NCI-H2171 (cell line): ENCODE measurements around the gene NUMBL.

Experiments
- DNase-seq: peaks from one replicate; lab custom pipeline; 2025; lab: John Stamatoyannopoulos, UW

The NUMBL gene

GRCh38 chr19:40689339-40690049 is 957 bp downstream of the NUMBL start:
- DNase-seq: peak; percentile 18

DNA sequence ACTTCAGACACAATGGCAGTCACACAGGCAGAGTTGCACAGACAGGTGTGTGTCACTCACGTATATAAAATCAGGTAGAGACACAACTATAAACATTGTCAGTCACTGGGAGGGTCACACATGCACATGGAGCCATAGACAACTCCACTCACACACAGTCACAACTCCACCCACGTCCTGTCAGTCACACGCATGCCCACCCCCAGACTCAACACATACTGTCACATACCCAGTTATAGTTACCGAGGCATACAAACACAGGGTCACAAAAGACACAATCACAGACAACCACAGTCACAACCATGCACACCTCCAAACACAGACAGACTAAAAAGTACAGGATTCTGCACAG is 1.5 kb downstream of the NUMBL start:
- DNase-seq: no peak

GRCh38 chr19:40688309-40688708 is 2.1 kb downstream of the NUMBL start:
- no peak for DNase-seq

- DNase-seq: no peak
Observed at GRCh38 chr19:40687525-40688016, 2.9 kb downstream of the NUMBL start.

- DNase-seq: no peak
Observed at GRCh38 chr19:40686882-40687524, 3.4 kb downstream of the NUMBL start.

DNA sequence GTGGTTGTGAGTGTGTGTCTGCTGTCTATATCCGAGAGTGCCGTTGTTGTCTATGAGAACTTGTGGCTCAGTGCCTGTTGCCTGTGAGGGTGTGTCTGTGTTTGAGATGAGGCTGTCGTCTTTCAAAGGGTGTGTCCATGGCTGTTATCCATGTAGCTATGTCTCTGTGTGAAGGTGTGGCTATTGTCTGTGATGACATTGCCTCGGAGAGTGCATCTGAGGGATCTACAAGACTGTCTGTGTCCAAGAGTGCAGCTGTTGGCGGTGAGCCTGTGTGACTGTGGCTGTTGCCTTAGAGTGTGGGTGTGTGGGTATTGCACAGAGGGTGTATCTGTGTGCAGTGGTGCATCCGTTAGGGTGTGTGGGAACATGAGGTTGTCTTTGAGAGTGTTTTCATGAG is 4.9 kb downstream of the NUMBL start:
- no peak for DNase-seq

GRCh38 chr19:40685016-40685526 is 5.4 kb downstream of the NUMBL start:
- DNase-seq: no peak

GRCh38 chr19:40684280-40684679 is 6.2 kb downstream of the NUMBL start:
- no peak for DNase-seq

GRCh38 chr19:40683437-40683836 is 7.0 kb downstream of the NUMBL start:
- DNase-seq: no peak

DNA sequence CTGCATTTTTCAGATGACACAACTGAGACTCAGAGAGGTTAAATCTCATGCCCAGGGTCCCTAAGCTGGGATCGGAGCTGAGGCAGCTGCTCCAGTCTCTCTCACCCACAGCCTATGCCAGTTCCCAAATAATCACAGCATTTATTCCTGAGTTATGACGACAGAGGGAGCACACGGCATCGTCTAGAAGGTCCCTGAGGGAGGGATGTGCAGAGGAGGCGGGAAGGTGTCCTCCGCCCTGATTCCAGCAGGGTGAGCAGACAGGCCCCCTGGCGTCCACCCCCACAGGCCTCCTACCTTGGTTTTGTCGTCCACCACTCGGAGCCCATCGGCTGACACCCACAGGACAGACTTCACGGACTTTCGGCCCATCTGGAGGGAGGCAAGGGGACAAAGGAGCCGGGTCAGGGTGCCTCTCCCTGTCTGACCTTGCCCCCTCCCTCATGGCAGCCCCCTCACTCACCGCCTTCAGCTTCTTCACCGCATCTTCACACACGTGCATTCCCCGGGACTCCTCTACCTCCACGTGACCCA is 8.0 kb downstream of the NUMBL start:
- no peak for DNase-seq

GRCh38 chr19:40681039-40681438 is 9.4 kb downstream of the NUMBL start:
- no peak for DNase-seq

- no peak for DNase-seq
Observed at GRCh38 chr19:40677156-40677555, 13.3 kb downstream of the NUMBL start.

DNA sequence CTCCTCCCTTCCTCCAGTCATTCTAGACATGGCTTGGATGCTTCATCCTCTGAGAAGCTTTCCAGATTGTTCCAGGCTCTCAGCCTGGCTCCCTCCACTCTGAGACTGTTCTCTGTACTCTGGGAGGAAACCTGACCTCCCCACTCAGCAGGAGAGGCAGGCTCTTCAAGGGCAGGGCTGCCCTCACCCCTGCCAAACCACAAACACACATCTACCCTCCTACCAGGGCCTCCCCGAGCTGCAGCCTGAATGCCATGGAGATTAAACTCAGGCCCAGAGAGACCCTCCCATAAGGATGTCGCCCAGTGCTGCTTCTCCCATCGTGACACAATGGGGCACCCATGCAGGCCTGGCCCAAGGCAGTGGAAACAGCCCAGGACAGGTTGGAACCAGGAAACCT is 16.2 kb downstream of the NUMBL start:
- DNase-seq: no peak

DNA sequence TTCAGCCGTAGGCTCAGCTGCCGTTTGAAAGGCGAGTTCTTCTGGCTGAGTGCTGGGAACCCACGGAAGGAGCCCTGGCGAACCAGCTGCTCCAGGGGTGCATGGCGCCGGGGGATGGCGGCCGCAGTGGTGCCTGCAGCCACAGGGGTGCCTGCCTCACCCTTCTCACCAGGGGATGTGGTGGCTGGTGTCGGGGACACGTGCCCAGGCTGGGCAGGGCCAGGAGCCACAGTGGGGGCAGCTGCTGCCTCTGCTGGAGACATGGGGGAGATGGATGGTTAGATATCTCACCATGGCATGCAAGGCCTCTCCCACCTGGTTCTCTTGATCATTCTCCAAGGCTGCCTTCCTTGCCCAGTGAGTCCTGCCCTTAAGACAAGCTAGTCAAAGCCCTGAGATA is 17.1 kb downstream of the NUMBL start:
- DNase-seq: no peak

GRCh38 chr19:40672573-40673299 is 17.7 kb downstream of the NUMBL start:
- no peak for DNase-seq

DNA sequence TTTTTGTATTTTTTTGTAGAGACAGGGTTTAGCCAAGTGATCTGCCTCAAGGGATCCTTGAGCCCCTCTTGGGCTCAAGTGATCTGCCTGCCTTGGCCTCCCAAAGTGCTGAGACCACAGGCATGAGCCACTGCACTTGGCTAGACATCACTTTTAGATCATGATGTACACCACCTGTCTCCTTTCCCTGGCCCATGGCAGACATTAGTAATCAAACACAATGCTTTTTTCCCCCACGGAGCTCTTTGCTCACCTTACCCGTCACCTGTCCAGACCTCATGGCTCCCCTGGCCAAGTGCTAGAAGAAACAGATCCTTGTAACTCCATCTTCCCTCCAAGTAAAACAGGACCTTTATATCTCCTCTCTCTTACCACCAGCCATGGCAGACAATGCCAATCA is 18.4 kb downstream of the NUMBL start:
- DNase-seq: no peak

GRCh38 chr19:40671404-40671803 is 19.0 kb downstream of the NUMBL start:
- no peak for DNase-seq

- no peak for DNase-seq
Observed at GRCh38 chr19:40668991-40669614, 21.3 kb downstream of the NUMBL start.

- no peak for DNase-seq
Observed at GRCh38 chr19:40667602-40668001, 22.8 kb downstream of the NUMBL start.

DNA sequence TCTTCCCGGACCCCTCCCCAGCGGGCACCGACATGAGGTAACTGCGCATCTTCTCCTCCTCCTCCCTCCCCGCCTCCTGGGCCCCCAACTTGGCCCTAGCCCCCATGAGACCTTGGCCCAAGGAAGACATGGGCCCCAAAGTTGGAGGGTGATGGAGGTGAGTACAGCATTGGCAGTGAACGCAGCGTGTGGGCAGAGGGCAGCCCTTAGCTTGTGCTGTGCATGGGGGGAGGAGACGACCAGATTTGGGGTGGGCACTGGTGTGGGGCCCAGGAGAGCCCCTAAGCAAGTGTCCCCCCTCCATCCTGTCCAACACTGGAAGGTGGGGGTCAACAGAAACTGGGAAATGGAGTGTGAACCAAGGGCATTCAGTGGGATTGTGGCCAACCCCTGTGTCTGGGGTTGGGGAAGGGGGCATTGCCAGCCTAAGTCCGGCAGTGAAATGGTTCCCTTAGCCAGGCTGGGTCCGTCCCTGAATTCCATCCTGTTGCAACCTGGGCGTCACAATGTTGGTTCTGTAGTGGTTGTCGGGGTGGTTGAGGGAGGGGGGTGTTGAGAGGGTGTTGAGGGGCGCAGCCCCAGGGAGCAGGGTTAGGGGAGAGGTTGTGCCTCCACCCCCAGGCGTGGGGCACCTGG is 23.5 kb downstream of the NUMBL start:
- no peak for DNase-seq
